WERI-Rb-1 (cell line): Measurements from ENCODE around the gene MYRIP.

ENCODE experiments used
- DNase-seq: peaks from one replicate; pipeline ENCODE4 v3.0.0-alpha.2; 2020
- H3K27ac ChIP-seq: fragments of 250-450 bp; sonication (Bioruptor Pico); 2 replicates; pipeline ENCODE4 v1.5.1; 2020; ENCODE audit warnings: mild to moderate bottlenecking, moderate library complexity
- H3K27me3 ChIP-seq: fragments of 250-450 bp; sonication (Bioruptor Pico); 2 replicates; pipeline ENCODE4 v1.5.1; 2021; ENCODE audit warnings: mild to moderate bottlenecking, low read depth, moderate library complexity; ENCODE audit not compliant: insufficient read depth, severe bottlenecking
- H3K36me3 ChIP-seq: fragments of 250-450 bp; sonication (Bioruptor Pico); 2 replicates; pipeline ENCODE4 v1.5.1; 2020; ENCODE audit warnings: mild to moderate bottlenecking, moderate library complexity
- H3K4me3 ChIP-seq: 2 replicates; pipeline ENCODE4 v1.5.1; 2011; ENCODE audit warnings: low read depth, mild to moderate bottlenecking, control low read depth, low read length
- H3K9me3 ChIP-seq: fragments of 250-450 bp; sonication (Bioruptor Pico); 2 replicates; pipeline ENCODE4 v1.5.1; 2021; ENCODE audit warnings: mild to moderate bottlenecking, moderate library complexity; ENCODE audit not compliant: severe bottlenecking
- TF ChIP-seq, protein P1 (sequence below): IDR thresholded peaks from 2 replicates; pipeline ENCODE4 v1.5.1; 2011; ENCODE audit warnings: low read depth, mild to moderate bottlenecking, control low read depth, inconsistent platforms, low read length

MYRIP gene

GRCh38 chr3:40229386-40229785 is 420.0 kb downstream of the MYRIP start:
- Histone ChIP-seq H3K27me3 (no peaks in the 10 kb centered on the region), H3K9me3 (no peaks in the 10 kb centered on the region), H3K4me3 (no peak overlapping the region), H3K36me3 (no peaks in the 10 kb centered on the region), H3K27ac (no peak overlapping the region)
- TF ChIP-seq, protein P1, sequence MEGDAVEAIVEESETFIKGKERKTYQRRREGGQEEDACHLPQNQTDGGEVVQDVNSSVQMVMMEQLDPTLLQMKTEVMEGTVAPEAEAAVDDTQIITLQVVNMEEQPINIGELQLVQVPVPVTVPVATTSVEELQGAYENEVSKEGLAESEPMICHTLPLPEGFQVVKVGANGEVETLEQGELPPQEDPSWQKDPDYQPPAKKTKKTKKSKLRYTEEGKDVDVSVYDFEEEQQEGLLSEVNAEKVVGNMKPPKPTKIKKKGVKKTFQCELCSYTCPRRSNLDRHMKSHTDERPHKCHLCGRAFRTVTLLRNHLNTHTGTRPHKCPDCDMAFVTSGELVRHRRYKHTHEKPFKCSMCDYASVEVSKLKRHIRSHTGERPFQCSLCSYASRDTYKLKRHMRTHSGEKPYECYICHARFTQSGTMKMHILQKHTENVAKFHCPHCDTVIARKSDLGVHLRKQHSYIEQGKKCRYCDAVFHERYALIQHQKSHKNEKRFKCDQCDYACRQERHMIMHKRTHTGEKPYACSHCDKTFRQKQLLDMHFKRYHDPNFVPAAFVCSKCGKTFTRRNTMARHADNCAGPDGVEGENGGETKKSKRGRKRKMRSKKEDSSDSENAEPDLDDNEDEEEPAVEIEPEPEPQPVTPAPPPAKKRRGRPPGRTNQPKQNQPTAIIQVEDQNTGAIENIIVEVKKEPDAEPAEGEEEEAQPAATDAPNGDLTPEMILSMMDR, result no peak
- DNase-seq, result no peak

- H3K36me3 ChIP-seq, result no peaks in the 10 kb centered on the region
- no peak overlapping the region for H3K27ac ChIP-seq
- no peaks in the 10 kb centered on the region for H3K27me3 ChIP-seq
- no peak overlapping the region for H3K4me3 ChIP-seq
- H3K9me3 ChIP-seq, result no peaks in the 10 kb centered on the region
- no peak for DNase-seq
- TF ChIP-seq, protein P1, result no peak
These were observed 420.6 kb downstream of the MYRIP start for GRCh38 chr3:40229963-40230362.

GRCh38 chr3:40230382-40230781 is 421.0 kb downstream of the MYRIP start:
- H3K27ac ChIP-seq, result no peak overlapping the region
- DNase-seq, result no peak
- TF ChIP-seq, protein P1, result no peak
- no peaks in the 10 kb centered on the region for H3K9me3 ChIP-seq
- no peak overlapping the region for H3K4me3 ChIP-seq
- H3K27me3 ChIP-seq, result no peaks in the 10 kb centered on the region
- H3K36me3 ChIP-seq, result no peaks in the 10 kb centered on the region

DNA sequence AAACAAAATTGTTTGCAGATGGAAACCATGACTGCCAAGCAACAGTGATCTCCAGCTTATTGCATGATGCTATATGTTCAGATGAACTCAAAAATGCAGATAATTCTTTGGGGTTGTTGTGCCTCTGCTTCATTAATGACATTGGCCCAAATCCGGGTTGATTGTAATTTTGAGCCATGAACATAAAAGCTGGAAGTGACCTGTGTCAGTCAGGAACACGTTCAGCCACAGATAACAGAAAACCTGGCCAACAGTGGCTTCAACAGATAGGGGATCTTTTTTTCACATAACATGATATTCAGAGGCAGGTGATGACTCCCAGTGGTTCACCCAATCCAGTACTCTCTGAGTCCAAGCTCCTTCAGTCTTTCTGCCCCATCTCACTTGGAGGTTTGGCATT is 423.2 kb downstream of the MYRIP start:
- no peak overlapping the region for H3K4me3 ChIP-seq
- no peaks in the 10 kb centered on the region for H3K36me3 ChIP-seq
- no peaks in the 10 kb centered on the region for H3K9me3 ChIP-seq

GRCh38 chr3:40237159-40237558 is 427.8 kb downstream of the MYRIP start:
- Histone ChIP-seq H3K36me3 (no peaks in the 10 kb centered on the region), H3K27me3 (no peaks in the 10 kb centered on the region), H3K27ac (no peak overlapping the region), H3K4me3 (no peak overlapping the region), H3K9me3 (no peaks in the 10 kb centered on the region)
- DNase-seq, result no peak
- TF ChIP-seq, protein P1, result no peak

More for the DNA sequence above, 423.2 kb downstream of the MYRIP start:
- DNase-seq, result no peak
- no peaks in the 10 kb centered on the region for H3K27me3 ChIP-seq
- H3K27ac ChIP-seq, result no peak overlapping the region
- TF ChIP-seq, protein P1, result no peak

DNA sequence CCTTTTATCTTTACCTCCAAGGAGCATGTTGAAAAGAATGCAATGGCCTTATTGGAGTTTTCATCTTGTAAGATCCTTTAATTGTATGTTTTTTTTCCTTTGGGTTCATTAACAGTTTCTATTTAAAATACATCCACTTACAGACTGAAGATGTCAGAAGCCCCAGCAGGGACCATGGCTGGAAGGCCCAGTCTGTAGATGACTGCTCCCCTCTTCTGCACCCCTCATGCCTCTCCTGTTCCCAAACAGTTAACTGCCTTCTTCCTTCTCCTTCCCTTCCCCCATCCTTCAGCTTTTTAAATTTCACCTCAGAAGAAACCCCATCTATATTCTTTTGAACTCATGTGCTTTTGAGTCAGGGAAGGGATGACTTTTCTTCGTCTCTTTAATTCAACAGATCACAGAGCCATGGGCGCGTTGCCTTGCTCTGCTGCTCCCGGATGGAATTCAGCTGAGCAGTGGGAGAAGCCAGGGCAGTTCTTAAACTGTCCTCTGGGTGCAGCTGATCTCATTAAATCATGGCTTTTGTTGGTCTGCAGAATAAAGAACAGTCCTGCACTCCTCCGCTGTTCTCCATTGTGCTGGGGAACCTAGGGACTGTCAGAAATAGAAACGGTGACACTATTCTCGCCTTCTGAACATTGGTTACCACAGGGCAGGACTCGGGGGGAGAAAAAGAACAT is 428.6 kb downstream of the MYRIP start:
- peak; percentile 7 for DNase-seq
- Histone ChIP-seq H3K27ac (no peak overlapping the region), H3K9me3 (no peaks in the 10 kb centered on the region), H3K36me3 (no peaks in the 10 kb centered on the region), H3K4me3 (no peak overlapping the region), H3K27me3 (no peaks in the 10 kb centered on the region)
- TF ChIP-seq, protein P1, result peak; percentile 42
